NCI-H2107 treated with DMSO at 0.1 percent for 48 hours (cell line): ENCODE results near the gene L3MBTL4.
"Not testable (repeated sequence)": the region's sequence is repeated elsewhere in the genome, so short reads cannot be mapped to it uniquely, and the experiment has no call there.

Experiments
- DNase-seq: peaks from one replicate; lab custom pipeline; 2025; ENCODE audit not compliant: unreplicated experiment; lab: John Stamatoyannopoulos, UW

The L3MBTL4 gene

DNA sequence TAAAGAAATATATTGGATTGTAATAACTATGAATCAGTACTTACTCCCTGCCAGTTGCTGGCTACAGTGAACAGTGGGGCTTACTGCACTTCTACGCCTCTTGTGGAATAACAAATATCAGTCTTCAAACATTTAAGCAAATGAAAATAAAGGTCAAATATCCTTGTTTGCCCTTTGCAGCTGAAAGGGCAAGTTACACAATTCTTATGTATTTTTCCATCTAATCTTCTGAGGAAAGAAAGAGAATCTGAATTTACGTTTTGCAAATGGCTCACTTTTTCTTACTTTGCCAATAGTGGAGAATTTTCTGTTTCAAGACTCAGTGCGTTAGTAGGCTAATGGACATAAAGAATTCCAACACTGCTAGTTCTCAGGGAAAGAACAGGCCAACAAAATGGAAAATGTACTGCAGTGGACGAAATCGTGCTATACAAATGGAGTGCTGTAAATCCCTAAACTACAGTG, 362.2 kb downstream of the L3MBTL4 start:
- DNase-seq: no peak

DNA sequence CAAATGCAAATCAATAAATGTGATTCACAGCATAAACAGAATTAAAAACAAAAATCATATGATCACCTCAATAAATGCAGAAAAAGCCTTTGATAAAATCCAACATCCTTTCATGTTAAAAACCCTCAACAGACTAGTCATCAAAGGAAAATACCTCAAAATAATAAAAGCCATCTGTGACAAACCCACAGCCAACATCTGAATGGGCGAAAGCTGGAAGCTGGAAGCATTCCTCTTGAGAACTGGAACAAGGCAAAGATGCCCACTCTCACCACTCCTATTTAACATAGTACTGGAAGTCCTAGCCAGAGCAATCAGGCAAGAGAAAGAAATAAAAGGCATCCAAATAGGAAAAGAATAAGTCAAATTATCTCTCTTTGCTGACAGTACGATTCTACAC, 367.1 kb downstream of the L3MBTL4 start:
- not testable (repeated sequence) for DNase-seq

DNA sequence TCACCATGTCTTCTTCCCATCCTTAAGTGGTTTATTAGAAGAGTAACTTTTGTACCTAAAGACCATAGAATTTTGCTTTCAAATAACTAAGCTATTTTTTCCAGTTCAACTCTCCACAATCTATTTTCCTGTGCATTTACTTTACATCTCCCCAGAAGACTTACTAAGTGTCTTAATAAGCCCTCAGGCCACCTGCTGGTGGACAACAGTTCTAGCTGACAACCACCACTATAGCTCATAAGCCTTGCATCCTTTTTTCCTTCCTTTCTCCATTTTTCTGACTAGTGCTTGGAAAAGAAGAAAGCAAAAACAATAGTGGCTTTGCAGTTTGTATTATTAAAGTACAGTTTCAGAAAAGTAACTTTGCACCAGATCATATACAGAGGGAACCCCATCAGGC, 369.9 kb downstream of the L3MBTL4 start:
- DNase-seq: no peak

DNA sequence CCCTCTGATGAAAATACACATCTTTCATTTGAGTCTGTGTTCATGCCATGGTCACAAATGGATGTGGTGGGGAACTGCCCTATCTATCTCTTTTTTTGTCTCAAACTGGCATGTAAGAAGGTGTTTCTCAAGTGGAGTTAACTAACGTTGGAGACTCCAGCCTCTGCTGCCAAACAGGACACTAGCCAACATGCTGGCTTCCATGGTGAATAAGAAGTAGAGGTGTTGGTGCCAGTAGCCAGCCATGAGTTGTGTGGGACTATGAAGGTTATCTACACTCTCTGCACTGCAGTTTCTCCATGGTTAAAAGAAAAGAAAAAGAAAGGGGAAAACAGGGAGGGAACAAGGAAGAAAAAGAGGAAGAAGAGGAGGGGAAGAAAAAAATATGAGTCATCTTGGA, 370.4 kb downstream of the L3MBTL4 start:
- DNase-seq: no peak

GRCh38 chr18:6039055-6039454, 375.7 kb downstream of the L3MBTL4 start:
- DNase-seq: no peak

DNA sequence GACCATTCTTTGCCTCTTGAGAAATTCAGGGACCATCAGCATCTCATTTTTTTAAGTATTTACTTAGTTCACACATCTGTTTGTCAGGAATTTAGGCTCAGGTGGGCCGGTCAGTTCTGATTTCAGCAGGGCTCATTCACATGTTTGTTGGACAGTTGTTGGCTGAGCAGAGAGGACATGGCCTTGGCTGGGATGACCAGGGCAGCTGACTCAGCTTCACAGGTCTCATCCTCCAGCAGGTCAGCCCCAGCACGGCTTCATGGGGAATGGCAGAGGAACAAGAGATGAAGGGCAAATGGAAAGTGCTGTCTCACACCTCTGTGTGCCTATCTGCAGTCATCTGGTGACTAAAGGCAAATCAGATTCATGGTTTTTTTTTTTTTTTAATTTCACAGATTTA, 383.3 kb downstream of the L3MBTL4 start:
- no peak for DNase-seq

- no peak for DNase-seq
Observed at GRCh38 chr18:6031002-6031401, 383.7 kb downstream of the L3MBTL4 start.

DNA sequence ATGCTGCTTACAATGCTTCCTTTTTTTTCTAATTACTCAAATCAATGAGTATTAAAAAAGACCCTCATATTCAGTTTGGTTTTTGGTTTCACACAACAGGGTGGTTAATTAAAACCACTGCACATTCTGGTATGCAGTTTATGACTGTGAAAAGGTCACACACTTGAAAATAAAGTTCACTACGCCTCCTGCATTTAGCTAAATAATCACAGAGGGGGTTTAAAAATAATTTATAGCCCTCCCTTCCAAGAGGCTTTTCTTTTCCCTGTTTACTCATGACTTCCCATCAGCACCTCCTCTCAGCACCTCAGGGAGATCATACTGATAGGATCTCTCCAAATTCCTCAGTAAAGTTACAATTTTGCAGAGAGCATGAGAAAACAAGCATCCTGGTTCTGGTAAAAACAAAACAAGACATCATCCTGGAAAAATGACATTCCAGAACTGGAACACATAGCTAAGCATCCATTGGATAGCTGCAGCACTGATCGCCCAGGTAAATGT, 389.9 kb downstream of the L3MBTL4 start:
- DNase-seq: no peak

DNA sequence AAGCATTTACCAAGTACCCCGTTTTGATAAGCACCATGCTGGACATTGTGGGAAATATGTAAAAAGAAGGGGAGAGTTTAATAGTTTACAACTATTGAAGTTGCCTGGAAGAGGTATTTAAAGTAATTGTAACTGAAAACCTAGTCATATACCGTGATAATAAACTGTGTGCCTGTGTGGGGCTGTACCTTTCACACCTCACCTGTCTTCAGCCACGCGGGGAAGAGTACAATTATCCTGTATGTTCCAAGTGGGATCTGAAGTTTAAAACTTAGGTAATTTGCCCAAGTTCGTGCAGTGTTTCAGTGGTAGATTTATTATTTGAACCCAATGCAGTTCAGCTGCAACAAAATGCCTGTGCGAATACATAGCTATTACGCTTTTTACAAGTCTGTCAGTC, 391.2 kb downstream of the L3MBTL4 start:
- no peak for DNase-seq

DNA sequence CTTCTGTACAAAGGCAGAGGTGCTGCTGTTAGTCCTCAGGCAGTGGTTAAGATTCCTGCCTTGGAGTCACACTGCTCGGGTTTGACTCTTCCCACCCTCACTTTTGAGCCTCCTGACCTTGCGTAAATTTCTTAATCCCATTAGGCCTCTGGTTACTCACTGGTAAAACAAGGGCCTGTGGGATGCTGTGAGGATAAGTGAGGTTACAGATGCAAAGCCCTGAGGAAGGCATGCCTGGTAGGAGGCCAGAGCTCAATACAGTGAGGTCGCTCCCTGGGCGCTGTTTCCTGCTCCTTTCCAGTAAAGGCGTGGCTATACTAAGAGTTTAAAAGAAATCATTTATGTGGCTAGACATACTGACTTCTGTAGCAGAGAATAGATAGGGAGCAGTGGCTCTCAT, 391.9 kb downstream of the L3MBTL4 start:
- DNase-seq: no peak

GRCh38 chr18:6022074-6022444, 392.7 kb downstream of the L3MBTL4 start:
- no peak for DNase-seq

DNA sequence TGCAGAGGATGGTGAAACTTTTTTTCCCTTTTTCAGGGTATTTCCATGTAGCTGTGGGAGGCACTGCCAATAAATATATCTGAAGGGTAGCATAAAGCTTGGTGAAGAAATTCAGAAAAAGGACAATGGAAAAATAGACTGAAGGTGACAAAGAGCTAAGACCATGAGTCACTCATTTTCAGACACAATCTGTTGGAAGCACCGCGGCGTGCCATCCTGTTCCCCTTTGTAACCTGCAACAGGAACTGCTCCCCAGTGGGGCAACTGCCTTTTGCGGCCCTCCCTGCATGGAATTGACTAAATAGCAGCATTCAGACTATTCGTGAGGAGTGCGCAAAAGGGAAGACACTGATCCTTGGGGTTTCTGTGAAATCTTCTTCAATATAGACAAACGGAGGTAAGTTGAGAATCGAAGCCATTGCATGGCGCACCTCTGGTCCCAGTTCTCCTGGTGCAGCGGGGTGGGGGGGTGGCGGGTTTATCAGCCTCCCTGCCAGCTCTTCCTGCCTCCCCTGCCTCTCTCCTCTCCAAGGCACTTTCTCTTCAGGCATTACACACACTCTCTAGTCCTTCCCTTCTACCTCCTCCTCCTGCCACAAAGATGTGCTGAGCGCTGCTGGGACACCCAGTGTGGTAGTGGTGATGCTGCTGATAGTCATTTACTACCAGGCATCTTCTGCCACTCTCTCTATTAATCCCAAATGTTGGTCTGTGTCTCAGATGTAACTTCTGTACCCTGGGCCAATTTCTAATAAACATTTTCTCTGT, 393.2 kb downstream of the L3MBTL4 start:
- no peak for DNase-seq

DNA sequence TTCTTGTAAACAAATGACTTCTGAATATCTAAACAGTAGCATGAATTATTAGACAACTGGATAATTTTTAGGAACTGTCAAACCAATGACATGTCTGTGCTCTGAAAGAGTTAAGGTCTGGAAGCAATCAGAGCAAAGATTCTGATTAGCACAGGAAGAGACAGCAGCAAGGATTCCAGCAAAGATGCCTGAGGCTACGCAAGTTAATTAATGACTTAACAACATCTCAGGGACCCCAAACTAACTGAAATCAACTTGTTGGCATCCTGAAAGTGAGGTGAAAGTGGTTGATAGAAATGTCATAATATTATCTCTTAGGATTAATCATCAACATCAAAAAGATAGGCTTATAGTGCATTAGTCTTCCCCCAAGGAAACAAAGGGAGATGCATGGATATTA, 396.0 kb downstream of the L3MBTL4 start:
- DNase-seq: no peak

GRCh38 chr18:6017171-6017570, 397.5 kb downstream of the L3MBTL4 start:
- no peak for DNase-seq

GRCh38 chr18:6015364-6015763, 399.3 kb downstream of the L3MBTL4 start:
- no peak for DNase-seq

GRCh38 chr18:6013171-6013810, 401.4 kb downstream of the L3MBTL4 start:
- no peak for DNase-seq

DNA sequence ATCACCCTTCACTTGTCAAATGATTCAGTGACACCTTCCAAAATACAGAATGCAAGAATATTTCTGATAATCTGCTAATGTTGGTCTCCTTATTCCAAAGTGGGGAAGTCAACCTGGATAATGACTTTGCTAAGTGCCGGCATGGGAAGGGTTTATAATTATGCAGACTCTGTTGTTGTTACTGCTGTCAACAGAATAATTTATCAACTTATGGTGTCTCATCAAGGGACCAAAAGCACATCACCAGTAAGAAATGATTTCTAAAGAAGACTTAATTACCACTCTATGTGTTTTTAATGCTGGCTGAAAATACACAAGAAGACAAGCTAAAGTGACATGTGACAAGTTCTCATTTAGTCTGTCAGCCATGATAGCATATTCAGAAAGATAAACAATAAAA, 403.8 kb downstream of the L3MBTL4 start:
- DNase-seq: no peak

DNA sequence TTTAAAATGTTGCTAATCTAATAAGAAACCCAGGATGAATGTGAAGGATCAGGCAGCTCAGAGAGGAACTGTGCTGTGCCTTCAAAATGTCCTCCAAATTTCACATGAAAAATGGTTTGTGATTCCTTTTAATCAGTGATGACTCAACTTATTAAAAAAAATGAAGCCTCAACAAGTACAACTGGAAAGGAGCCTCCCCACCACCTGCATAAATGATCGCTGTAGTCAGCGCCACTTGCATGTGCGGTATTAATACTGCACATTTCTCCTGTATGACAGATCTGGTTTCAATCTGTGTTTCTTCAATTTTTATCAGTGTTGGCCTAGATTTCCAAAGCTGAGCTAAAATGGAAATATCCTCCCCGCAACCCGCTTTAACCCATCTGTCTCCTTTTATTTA, 404.4 kb downstream of the L3MBTL4 start:
- DNase-seq: no peak

- no peak for DNase-seq
Observed at GRCh38 chr18:6009756-6010155, 405.0 kb downstream of the L3MBTL4 start.

GRCh38 chr18:6004683-6005082, 410.0 kb downstream of the L3MBTL4 start:
- DNase-seq: no peak

- no peak for DNase-seq
Observed at GRCh38 chr18:6004119-6004518, 410.6 kb downstream of the L3MBTL4 start.

DNA sequence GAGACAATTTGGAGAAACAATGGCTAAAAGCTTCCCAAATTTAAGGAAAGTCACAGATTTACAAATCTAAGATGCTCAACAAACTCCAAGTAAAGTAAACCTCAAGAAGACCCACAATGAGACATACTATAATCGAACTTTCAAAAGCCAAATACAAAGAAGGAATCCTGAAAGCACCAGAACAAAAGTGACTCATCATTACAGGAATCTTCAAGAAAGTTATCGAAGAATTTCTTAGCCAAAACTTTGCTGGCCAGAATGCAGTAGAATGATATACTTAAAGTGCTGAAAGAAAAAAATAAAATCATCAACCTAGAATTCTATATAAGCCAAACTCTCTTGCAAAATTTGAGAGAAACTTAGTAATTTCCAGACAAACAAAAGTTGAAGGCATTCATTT, 412.8 kb downstream of the L3MBTL4 start:
- no peak for DNase-seq

GRCh38 chr18:5998907-5999306, 415.8 kb downstream of the L3MBTL4 start:
- no peak for DNase-seq
